LNCaP clone FGC (cell line): ENCODE measurements around the gene CCNK.

ENCODE experiments used
- DNase-seq: peaks from one replicate; pipeline ENCODE4 v3.0.0-alpha.2; 2011; ENCODE audit warnings: low read depth
- H3K4me3 ChIP-seq: 2 replicates; pipeline ENCODE4 v1.5.1; 2011; ENCODE audit warnings: mild to moderate bottlenecking, low read depth, low read length, control low read depth
- TF ChIP-seq, protein P1 (sequence below): IDR thresholded peaks from 2 replicates; pipeline ENCODE4 v1.5.1; 2012; ENCODE audit warnings: mild to moderate bottlenecking; ENCODE audit not compliant: control insufficient read depth, insufficient read depth; ENCODE audit errors: extremely low read depth

CCNK gene

DNA sequence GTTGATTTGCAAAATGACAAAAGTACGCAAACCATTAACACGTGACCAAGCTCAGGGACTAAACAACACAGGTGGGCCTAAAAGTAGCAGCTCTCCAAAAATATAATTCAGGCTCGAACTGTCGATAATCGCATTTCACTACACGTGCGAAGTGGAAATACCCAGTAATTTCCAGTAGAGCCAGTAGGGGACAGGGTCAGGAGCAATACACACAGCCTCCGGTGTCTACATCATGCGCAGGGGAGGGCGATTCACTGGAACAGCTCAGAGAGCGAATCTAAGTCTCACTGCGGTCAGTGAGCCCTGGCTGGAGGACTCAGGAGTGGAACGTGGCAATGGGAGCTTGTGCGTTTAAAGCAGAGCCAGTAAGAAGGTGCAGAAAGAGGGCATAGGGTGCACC, 40.9 kb upstream of the CCNK start:
- H3K4me3 ChIP-seq: no peak overlapping the region
- no peak for DNase-seq
- TF ChIP-seq, protein P1, sequence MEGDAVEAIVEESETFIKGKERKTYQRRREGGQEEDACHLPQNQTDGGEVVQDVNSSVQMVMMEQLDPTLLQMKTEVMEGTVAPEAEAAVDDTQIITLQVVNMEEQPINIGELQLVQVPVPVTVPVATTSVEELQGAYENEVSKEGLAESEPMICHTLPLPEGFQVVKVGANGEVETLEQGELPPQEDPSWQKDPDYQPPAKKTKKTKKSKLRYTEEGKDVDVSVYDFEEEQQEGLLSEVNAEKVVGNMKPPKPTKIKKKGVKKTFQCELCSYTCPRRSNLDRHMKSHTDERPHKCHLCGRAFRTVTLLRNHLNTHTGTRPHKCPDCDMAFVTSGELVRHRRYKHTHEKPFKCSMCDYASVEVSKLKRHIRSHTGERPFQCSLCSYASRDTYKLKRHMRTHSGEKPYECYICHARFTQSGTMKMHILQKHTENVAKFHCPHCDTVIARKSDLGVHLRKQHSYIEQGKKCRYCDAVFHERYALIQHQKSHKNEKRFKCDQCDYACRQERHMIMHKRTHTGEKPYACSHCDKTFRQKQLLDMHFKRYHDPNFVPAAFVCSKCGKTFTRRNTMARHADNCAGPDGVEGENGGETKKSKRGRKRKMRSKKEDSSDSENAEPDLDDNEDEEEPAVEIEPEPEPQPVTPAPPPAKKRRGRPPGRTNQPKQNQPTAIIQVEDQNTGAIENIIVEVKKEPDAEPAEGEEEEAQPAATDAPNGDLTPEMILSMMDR: no peak

DNA sequence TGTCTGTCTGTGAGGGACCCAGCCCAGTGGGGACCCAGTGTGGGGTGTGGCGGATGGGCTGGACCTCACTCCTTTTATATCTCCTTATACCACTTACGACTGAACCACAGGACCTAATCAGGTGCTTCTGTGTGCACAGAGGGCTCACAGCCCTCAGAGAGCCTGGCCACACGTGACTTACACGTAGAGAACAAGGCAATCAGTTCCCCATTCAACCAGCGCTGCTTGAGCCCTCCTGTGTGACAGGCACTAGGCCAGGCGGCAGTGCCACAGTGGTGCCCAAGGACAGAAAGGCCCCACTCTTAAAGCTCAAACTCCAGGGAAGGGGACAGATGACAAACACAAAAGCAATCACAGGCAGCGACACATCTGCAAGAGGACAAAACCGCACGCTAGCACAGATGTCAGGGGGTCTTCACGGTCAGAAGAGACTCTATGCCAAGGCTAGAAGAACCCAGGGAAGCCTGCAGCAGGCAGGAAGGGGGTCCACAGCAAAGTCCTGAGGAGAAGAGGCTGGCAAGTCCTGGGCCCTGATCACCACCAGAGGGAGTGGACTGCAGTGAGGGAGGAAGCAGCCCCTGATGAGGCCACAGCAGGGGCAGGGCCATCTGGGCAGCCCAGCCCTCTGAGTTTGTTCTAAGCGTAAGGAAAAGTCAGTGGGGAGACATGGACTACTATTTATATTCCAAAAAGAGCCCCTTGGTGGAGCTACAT, 39.9 kb upstream of the CCNK start:
- DNase-seq: no peak
- TF ChIP-seq, protein P1: no peak
- H3K4me3 ChIP-seq: no peak overlapping the region

DNA sequence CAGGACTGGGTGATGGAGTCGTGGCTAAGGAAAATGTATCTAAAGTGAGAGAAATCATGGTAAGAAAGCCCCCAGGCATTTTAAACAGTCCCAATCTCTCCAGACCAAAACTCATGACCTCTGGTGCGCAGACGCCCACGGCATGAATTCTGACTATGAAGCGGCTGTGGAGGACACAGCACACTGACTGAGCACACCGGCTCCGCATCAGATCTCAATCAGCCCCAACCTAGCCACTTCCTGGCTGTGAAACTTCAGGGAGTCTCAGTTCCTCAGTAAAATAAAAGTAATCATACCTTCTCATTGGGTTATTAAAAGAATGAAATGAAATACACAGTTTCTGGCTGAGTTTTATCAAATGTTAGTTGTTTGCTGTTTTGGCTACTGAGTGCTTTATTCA, 39.3 kb upstream of the CCNK start:
- no peak for DNase-seq
- TF ChIP-seq, protein P1: no peak

DNA sequence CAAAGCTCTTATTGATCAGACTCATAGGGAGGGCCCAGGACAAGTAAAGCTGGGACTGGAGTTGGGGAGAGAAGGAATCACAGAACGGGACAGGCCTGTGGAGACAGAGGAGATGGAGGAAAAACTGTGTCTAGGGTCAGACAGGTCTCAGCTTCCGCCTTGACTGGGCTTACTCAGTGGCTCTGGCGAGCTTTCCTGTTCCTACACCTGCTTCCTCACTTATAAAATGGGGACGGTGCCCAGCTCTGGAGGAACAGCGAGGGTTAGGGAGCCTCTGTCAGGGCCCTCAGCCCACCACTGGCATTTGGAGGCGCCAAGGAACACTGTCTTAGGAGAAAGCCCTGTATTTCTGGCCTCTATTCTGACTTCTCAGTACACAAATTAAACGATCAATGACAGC, 35.3 kb upstream of the CCNK start:
- H3K4me3 ChIP-seq: no peak overlapping the region
- TF ChIP-seq, protein P1: no peak
- no peak for DNase-seq

More for the DNA sequence above, 39.3 kb upstream of the CCNK start:
- no peak overlapping the region for H3K4me3 ChIP-seq

DNA sequence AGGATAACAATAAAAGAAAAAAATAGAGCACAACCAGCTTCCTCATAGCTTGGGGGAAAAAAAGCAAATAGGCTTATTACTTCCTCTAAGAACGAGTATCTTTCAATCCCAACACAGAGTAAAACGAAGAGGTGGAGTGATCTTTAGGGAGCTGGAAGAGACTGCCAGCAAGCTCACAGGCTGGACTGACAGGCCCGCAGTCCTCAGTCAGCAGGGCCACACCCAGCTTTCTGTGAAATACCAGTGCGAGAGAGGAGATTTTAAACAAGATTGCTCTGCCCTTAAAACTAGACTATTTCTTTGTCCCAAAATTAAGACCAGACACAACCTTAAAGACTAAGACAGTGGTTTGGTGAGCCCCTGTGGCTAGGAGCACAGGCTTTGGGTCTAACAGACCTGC, 33.5 kb upstream of the CCNK start:
- TF ChIP-seq, protein P1: no peak
- no peak for DNase-seq
- H3K4me3 ChIP-seq: no peak overlapping the region

DNA sequence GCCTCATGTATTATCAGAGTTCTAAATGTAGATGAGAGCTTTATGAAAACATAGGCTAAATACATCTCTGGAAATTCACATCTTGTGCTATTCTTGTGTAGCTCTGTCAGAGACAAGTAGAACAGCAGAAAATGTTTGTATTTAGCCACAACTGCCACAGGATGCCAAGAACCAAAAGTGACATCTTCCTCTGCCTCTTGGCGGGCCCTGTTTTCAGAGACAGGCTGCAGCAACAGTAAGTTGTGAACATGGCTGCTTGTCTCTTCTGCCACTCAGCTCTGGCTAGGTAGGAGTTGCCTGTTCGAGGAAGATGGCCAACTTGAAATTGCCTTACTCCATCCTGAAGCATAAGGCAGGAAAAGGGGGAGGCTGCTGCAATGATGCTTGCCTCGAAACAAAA, 30.9 kb upstream of the CCNK start:
- TF ChIP-seq, protein P1: no peak
- no peak for DNase-seq
- H3K4me3 ChIP-seq: no peak overlapping the region

DNA sequence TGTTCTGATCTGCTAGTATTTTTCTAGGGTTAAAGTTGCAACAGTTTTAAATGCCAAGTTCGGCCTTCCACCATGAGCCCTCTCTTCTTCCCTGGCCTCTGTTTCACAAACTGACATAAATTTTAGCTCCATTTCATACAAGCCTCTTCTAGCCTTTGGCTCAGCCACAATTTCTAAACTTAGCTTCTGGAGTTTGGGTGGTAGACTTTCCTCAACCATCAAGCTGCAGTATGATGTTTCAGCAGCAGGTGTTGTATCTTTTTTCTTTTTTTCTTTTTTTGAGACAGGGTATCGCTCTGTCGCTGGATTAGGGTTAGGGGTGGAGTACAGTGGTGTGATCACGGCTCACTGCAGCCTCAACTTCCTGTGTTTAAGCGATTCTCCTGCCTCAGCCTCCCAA, 30.0 kb upstream of the CCNK start:
- no peak for DNase-seq
- TF ChIP-seq, protein P1: no peak
- no peak overlapping the region for H3K4me3 ChIP-seq
